Measurements from ENCODE around the gene CYFIP1.

The CYFIP1 gene

DNA sequence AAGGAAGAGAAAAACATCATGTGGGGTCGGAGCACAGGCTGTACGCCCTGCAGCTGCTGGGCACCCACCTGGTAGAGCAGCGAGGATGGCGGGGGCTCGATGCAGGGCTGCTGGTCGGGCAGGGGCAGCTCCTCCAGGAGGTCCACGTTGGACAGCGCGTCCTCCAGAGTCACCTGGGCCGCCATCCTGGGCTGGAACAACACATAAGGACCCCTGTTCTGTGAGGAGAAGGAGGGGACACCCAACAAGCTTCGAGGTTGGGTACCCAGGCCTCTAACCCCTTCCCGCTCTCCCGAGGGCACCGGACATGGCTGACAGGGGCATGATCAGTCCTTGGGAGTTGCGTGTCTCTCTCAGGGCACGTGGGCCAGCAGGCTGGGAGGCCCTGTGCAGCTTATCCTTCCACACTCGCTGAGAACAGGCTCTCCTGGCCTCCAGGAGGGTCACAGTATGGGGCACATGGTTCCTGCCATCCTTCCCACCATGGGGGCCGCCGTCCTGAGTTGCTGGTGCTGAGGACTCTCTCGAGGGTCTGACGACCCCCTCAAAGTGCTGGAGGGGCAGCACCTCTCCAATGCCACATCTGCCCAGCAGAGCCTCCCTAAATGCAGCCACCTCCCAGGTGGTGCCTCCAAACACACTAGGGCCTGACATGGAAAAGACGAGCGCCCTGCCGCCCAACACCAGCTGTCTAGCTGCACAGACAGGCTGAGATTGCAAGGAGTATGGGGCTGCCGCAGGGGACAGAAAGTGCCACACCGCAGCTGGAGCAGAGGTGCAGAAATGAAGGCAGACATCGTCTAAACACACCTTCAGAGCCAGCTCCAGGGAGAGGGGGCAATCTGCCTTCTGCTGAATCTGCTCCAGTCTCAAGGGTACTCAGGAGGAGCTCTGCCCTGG lies 32.8 kb downstream of the CYFIP1 start:
- H3K27ac ChIP-seq (replicated peaks; ENCODE audit: low read length): no peak overlapping the region

GRCh38 chr15:22945071-22945470 lies 35.1 kb downstream of the CYFIP1 start:
- H3K4me3 ChIP-seq (ENCODE audit: low read length in 2 of 2): no peak overlapping the region
- no peak overlapping the region for H2AFZ ChIP-seq (ENCODE audit: low read length)
- peaks cover 25 to 59% of the 10 kb centered on the region in 2 donors for H3K36me3 ChIP-seq (replicated peaks in 1 of 2; ENCODE audit: control insufficient read depth in 2 of 2, insufficient read depth in 2 of 2, low read length in 2 of 2)
- no CpG with 5 or more reads among the region's 10 CpGs for WGBS, 2 donors (ENCODE audit: extremely low coverage in 2 of 2, insufficient read length in 2 of 2, insufficient replicate concordance in 1 of 2)
- H3K14ac ChIP-seq (ENCODE audit: low read length): no peak overlapping the region
- no peak overlapping the region for H2BK5ac ChIP-seq (ENCODE audit: low read length)
- no peak overlapping the region for H3K4ac ChIP-seq (ENCODE audit: low read length)
- no peak overlapping the region for H3K18ac ChIP-seq (ENCODE audit: low read length)
- no peak overlapping the region for H3K4me2 ChIP-seq (ENCODE audit: insufficient read depth, low read length, poor library complexity, severe bottlenecking)
- H2BK12ac ChIP-seq (ENCODE audit: low read length): no peak overlapping the region
- H2BK120ac ChIP-seq (ENCODE audit: low read depth, low read length): no peak overlapping the region
- no peak overlapping the region for H2BK15ac ChIP-seq (ENCODE audit: low read length)
- no peaks in the 10 kb centered on the region for H3K27me3 ChIP-seq (ENCODE audit: control insufficient read depth in 3 of 3, insufficient read depth in 3 of 3, low read depth in 1 of 3, low read length in 3 of 3)
- H3K79me1 ChIP-seq (ENCODE audit: low read depth, low read length): peaks cover 14% of the 10 kb centered on the region
- H3K4me1 ChIP-seq (ENCODE audit: control insufficient read depth in 2 of 2, insufficient read depth in 1 of 2, low read depth in 1 of 2, low read length in 2 of 2): peaks cover 0 to 6% of the 10 kb centered on the region in 2 donors
- no peak overlapping the region for H4K91ac ChIP-seq (ENCODE audit: low read depth, low read length, poor library complexity)
- no peak for DNase-seq (ENCODE audit: low spot score)
- no peak overlapping the region for H3K9ac ChIP-seq (ENCODE audit: low read depth, low read length, poor library complexity)
- H4K8ac ChIP-seq (ENCODE audit: low read depth, low read length): no peak overlapping the region
- no peak overlapping the region for H2AK5ac ChIP-seq (ENCODE audit: low read depth, low read length)
- no peaks in the 10 kb centered on the region for H3K9me3 ChIP-seq (replicated peaks in 1 of 2; ENCODE audit: control insufficient read depth in 2 of 2, insufficient read depth in 1 of 2, low read depth in 1 of 2, low read length in 2 of 2)
- H3K23ac ChIP-seq (ENCODE audit: low read depth, low read length, poor library complexity): no peak overlapping the region
- H3K27ac ChIP-seq (replicated peaks; ENCODE audit: low read length): no peak overlapping the region

More for the DNA sequence above, 32.8 kb downstream of the CYFIP1 start:
- no peak for DNase-seq (ENCODE audit: low spot score)
- H3K23ac ChIP-seq (ENCODE audit: low read depth, low read length, poor library complexity): peak overlapping the region; percentile 94
- peak overlapping the region; percentile 11 for H3K18ac ChIP-seq (ENCODE audit: low read length)
- peak overlapping the region; percentile 41 for H2BK12ac ChIP-seq (ENCODE audit: low read length)
- H4K91ac ChIP-seq (ENCODE audit: low read depth, low read length, poor library complexity): no peak overlapping the region
- peak overlapping the region; percentile 10 for H4K8ac ChIP-seq (ENCODE audit: low read depth, low read length)
- H3K4me2 ChIP-seq (ENCODE audit: insufficient read depth, low read length, poor library complexity, severe bottlenecking): no peak overlapping the region
- H3K14ac ChIP-seq (ENCODE audit: low read length): no peak overlapping the region
- H3K4me3 ChIP-seq (ENCODE audit: low read length in 2 of 2): no peak overlapping the region
- no peaks in the 10 kb centered on the region for H3K27me3 ChIP-seq (ENCODE audit: control insufficient read depth in 3 of 3, insufficient read depth in 3 of 3, low read depth in 1 of 3, low read length in 3 of 3)
- no peak overlapping the region for H2AFZ ChIP-seq (ENCODE audit: low read length)
- H3K79me1 ChIP-seq (ENCODE audit: low read depth, low read length): peaks cover 14% of the 10 kb centered on the region
- H2AK5ac ChIP-seq (ENCODE audit: low read depth, low read length): peak overlapping the region; percentile 83
- H3K36me3 ChIP-seq (replicated peaks in 1 of 2; ENCODE audit: control insufficient read depth in 2 of 2, insufficient read depth in 2 of 2, low read length in 2 of 2): peaks cover 22 to 37% of the 10 kb centered on the region in 2 donors
- no peaks in the 10 kb centered on the region for H3K9me3 ChIP-seq (replicated peaks in 1 of 2; ENCODE audit: control insufficient read depth in 2 of 2, insufficient read depth in 1 of 2, low read depth in 1 of 2, low read length in 2 of 2)
- WGBS, 2 donors (ENCODE audit: extremely low coverage in 2 of 2, insufficient read length in 2 of 2, insufficient replicate concordance in 1 of 2): no CpG with 5 or more reads among the region's 27 CpGs
- H3K4me1 ChIP-seq (ENCODE audit: control insufficient read depth in 2 of 2, insufficient read depth in 1 of 2, low read depth in 1 of 2, low read length in 2 of 2): peaks cover 0 to 8% of the 10 kb centered on the region in 2 donors
- no peak overlapping the region for H3K9ac ChIP-seq (ENCODE audit: low read depth, low read length, poor library complexity)
- no peak overlapping the region for H3K4ac ChIP-seq (ENCODE audit: low read length)
- H2BK120ac ChIP-seq (ENCODE audit: low read depth, low read length): no peak overlapping the region
- H2BK15ac ChIP-seq (ENCODE audit: low read length): no peak overlapping the region
- no peak overlapping the region for H2BK5ac ChIP-seq (ENCODE audit: low read length)

DNA sequence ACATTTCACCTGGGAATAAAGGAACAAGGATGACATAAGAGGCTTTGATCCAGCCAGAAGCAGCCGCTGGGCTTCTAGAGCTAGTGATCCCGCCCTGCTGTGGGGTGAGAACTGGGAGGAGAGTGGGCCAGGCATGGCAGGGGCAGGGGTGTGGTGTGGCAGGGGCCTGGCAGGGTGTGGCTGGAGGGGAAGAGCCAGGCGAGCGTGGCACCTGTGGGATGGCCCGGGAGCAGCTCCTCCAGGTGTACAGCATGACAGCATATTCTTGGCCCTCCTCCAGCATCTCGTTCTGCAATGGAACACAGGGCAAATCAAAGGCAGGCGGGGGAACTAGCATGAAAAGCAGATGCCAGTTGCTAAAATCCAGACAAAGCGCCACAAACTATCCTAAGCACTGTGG lies 35.5 kb downstream of the CYFIP1 start:
- no peak overlapping the region for H4K8ac ChIP-seq (ENCODE audit: low read depth, low read length)
- no peak overlapping the region for H2BK120ac ChIP-seq (ENCODE audit: low read depth, low read length)
- DNase-seq (ENCODE audit: low spot score): no peak
- no peak overlapping the region for H2AFZ ChIP-seq (ENCODE audit: low read length)
- H3K9ac ChIP-seq (ENCODE audit: low read depth, low read length, poor library complexity): no peak overlapping the region
- H3K4me3 ChIP-seq (ENCODE audit: low read length in 2 of 2): no peak overlapping the region
- H2BK15ac ChIP-seq (ENCODE audit: low read length): no peak overlapping the region
- no peak overlapping the region for H3K18ac ChIP-seq (ENCODE audit: low read length)
- H3K27me3 ChIP-seq (ENCODE audit: control insufficient read depth in 3 of 3, insufficient read depth in 3 of 3, low read depth in 1 of 3, low read length in 3 of 3): no peaks in the 10 kb centered on the region
- no peak overlapping the region for H3K27ac ChIP-seq (replicated peaks; ENCODE audit: low read length)
- no peak overlapping the region for H2BK5ac ChIP-seq (ENCODE audit: low read length)
- peak overlapping the region; percentile 50 for H3K14ac ChIP-seq (ENCODE audit: low read length)
- H2AK5ac ChIP-seq (ENCODE audit: low read depth, low read length): no peak overlapping the region
- H3K23ac ChIP-seq (ENCODE audit: low read depth, low read length, poor library complexity): no peak overlapping the region
- H3K79me1 ChIP-seq (ENCODE audit: low read depth, low read length): peaks cover 14% of the 10 kb centered on the region
- H3K9me3 ChIP-seq (replicated peaks in 1 of 2; ENCODE audit: control insufficient read depth in 2 of 2, insufficient read depth in 1 of 2, low read depth in 1 of 2, low read length in 2 of 2): no peaks in the 10 kb centered on the region
- no peak overlapping the region for H2BK12ac ChIP-seq (ENCODE audit: low read length)
- WGBS, 2 donors (ENCODE audit: extremely low coverage in 2 of 2, insufficient read length in 2 of 2, insufficient replicate concordance in 1 of 2): no CpG with 5 or more reads among the region's 8 CpGs
- H4K91ac ChIP-seq (ENCODE audit: low read depth, low read length, poor library complexity): no peak overlapping the region
- peak overlapping the region; percentile 80 for H3K4ac ChIP-seq (ENCODE audit: low read length)
- H3K4me2 ChIP-seq (ENCODE audit: insufficient read depth, low read length, poor library complexity, severe bottlenecking): no peak overlapping the region
- H3K4me1 ChIP-seq (ENCODE audit: control insufficient read depth in 2 of 2, insufficient read depth in 1 of 2, low read depth in 1 of 2, low read length in 2 of 2): peaks cover 0 to 5% of the 10 kb centered on the region in 2 donors
- H3K36me3 ChIP-seq (replicated peaks in 1 of 2; ENCODE audit: control insufficient read depth in 2 of 2, insufficient read depth in 2 of 2, low read length in 2 of 2): peaks cover 25 to 63% of the 10 kb centered on the region in 2 donors

GRCh38 chr15:22942877-22943276 lies 37.3 kb downstream of the CYFIP1 start:
- H3K23ac ChIP-seq (ENCODE audit: low read depth, low read length, poor library complexity): peak overlapping the region; percentile 10
- H3K4ac ChIP-seq (ENCODE audit: low read length): no peak overlapping the region
- H3K9me3 ChIP-seq (replicated peaks in 1 of 2; ENCODE audit: control insufficient read depth in 2 of 2, insufficient read depth in 1 of 2, low read depth in 1 of 2, low read length in 2 of 2): no peaks in the 10 kb centered on the region
- no peak overlapping the region for H2AFZ ChIP-seq (ENCODE audit: low read length)
- H3K9ac ChIP-seq (ENCODE audit: low read depth, low read length, poor library complexity): peak overlapping the region; percentile 9
- H3K36me3 ChIP-seq (replicated peaks in 1 of 2; ENCODE audit: control insufficient read depth in 2 of 2, insufficient read depth in 2 of 2, low read length in 2 of 2): peaks cover 32 to 80% of the 10 kb centered on the region in 2 donors
- H2BK5ac ChIP-seq (ENCODE audit: low read length): no peak overlapping the region
- no CpG with 5 or more reads among the region's 15 CpGs for WGBS, 2 donors (ENCODE audit: extremely low coverage in 2 of 2, insufficient read length in 2 of 2, insufficient replicate concordance in 1 of 2)
- no peak overlapping the region for H3K4me2 ChIP-seq (ENCODE audit: insufficient read depth, low read length, poor library complexity, severe bottlenecking)
- no peak overlapping the region for H2BK120ac ChIP-seq (ENCODE audit: low read depth, low read length)
- DNase-seq (ENCODE audit: low spot score): no peak
- no peaks in the 10 kb centered on the region for H3K27me3 ChIP-seq (ENCODE audit: control insufficient read depth in 3 of 3, insufficient read depth in 3 of 3, low read depth in 1 of 3, low read length in 3 of 3)
- H4K91ac ChIP-seq (ENCODE audit: low read depth, low read length, poor library complexity): no peak overlapping the region
- H3K4me3 ChIP-seq (ENCODE audit: low read length in 2 of 2): no peak overlapping the region
- no peak overlapping the region for H2AK5ac ChIP-seq (ENCODE audit: low read depth, low read length)
- H2BK15ac ChIP-seq (ENCODE audit: low read length): no peak overlapping the region
- no peak overlapping the region for H2BK12ac ChIP-seq (ENCODE audit: low read length)
- H4K8ac ChIP-seq (ENCODE audit: low read depth, low read length): no peak overlapping the region
- H3K79me1 ChIP-seq (ENCODE audit: low read depth, low read length): peaks cover 11% of the 10 kb centered on the region
- no peak overlapping the region for H3K14ac ChIP-seq (ENCODE audit: low read length)
- H3K4me1 ChIP-seq (ENCODE audit: control insufficient read depth in 2 of 2, insufficient read depth in 1 of 2, low read depth in 1 of 2, low read length in 2 of 2): peaks cover 0 to under 1% of the 10 kb centered on the region in 2 donors
- no peak overlapping the region for H3K18ac ChIP-seq (ENCODE audit: low read length)
- H3K27ac ChIP-seq (replicated peaks; ENCODE audit: low read length): no peak overlapping the region

All from neuronal stem cell (in vitro differentiated cells).